H9 (cell line): ENCODE data around the gene ZBTB25. TPM values are rescaled to one million over a fixed set of nuclear protein-coding genes. Genes with fewer than 3 reads are reported as not detected.
A peak's percentile ranks its signal among the peaks of the same experiment; 100 is the strongest.

ENCODE experiments used
- DNase-seq: peaks from one replicate; pipeline ENCODE4 v3.0.0-alpha.2; 2017
- H2AFZ ChIP-seq: one replicate; pipeline ENCODE4 v1.6.1; 2013; ENCODE audit warnings: mild to moderate bottlenecking, low read length, control low read depth, moderate library complexity
- H2AK5ac ChIP-seq: 2 replicates; pipeline ENCODE4 v1.6.1; 2013; ENCODE audit warnings: low read length, control low read depth, mixed read lengths; ENCODE audit not compliant: insufficient read length
- H2BK120ac ChIP-seq: one replicate; pipeline ENCODE4 v1.6.1; 2013; ENCODE audit warnings: low read depth, mild to moderate bottlenecking, low read length, control low read depth, inconsistent platforms; ENCODE audit not compliant: poor library complexity, severe bottlenecking
- H2BK12ac ChIP-seq: 2 replicates; pipeline ENCODE4 v1.6.1; 2013; ENCODE audit warnings: low read length, control low read depth, mixed read lengths, low read depth; ENCODE audit not compliant: insufficient read length
- H2BK15ac ChIP-seq: 2 replicates; pipeline ENCODE4 v1.6.1; 2013; ENCODE audit warnings: low read depth, low read length, control low read depth
- H2BK20ac ChIP-seq: one replicate; pipeline ENCODE4 v1.6.1; 2013; ENCODE audit warnings: low read depth, mild to moderate bottlenecking, low read length, control low read depth, inconsistent platforms; ENCODE audit not compliant: poor library complexity, severe bottlenecking
- H2BK5ac ChIP-seq: 2 replicates; pipeline ENCODE4 v1.6.1; 2013; ENCODE audit warnings: low read length, control low read depth, mixed read lengths; ENCODE audit not compliant: insufficient read length
- H3K14ac ChIP-seq: 2 replicates; pipeline ENCODE4 v1.6.1; 2013; ENCODE audit warnings: low read length, control low read depth; ENCODE audit not compliant: insufficient read depth
- H3K18ac ChIP-seq: 2 replicates; pipeline ENCODE4 v1.6.1; 2013; ENCODE audit warnings: low read depth, mild to moderate bottlenecking, mixed read lengths, low read length, control low read depth; ENCODE audit not compliant: insufficient read length
- H3K23ac ChIP-seq: 2 replicates; pipeline ENCODE4 v1.6.1; 2013; ENCODE audit warnings: low read length, control low read depth, mixed read lengths, low read depth; ENCODE audit not compliant: insufficient read length
- H3K23me2 ChIP-seq: 2 replicates; pipeline ENCODE4 v1.6.1; 2013; ENCODE audit warnings: low read depth, mild to moderate bottlenecking, mixed read lengths, low read length, control low read depth; ENCODE audit not compliant: insufficient read length, poor library complexity, severe bottlenecking
- H3K27ac ChIP-seq: 2 replicates; pipeline ENCODE4 v1.5.1; 2013; ENCODE audit warnings: low read length, control low read depth, mixed read lengths, low read depth; ENCODE audit not compliant: insufficient read length
- H3K27me3 ChIP-seq: 2 replicates; pipeline ENCODE4 v1.6.1; 2013; ENCODE audit warnings: low read length, control low read depth, inconsistent platforms; ENCODE audit not compliant: insufficient read depth
- H3K4ac ChIP-seq: 2 replicates; pipeline ENCODE4 v1.6.1; 2013; ENCODE audit warnings: low read depth, mild to moderate bottlenecking, control low read depth, inconsistent platforms, low read length, moderate library complexity
- H3K4me1 ChIP-seq: 2 replicates; pipeline ENCODE4 v1.6.1; 2013; ENCODE audit warnings: low read length, control low read depth, inconsistent platforms; ENCODE audit not compliant: insufficient read depth
- H3K4me2 ChIP-seq: 2 replicates; pipeline ENCODE4 v1.6.1; 2013; ENCODE audit warnings: low read length, control low read depth, mixed read lengths; ENCODE audit not compliant: insufficient read length, insufficient read depth
- H3K56ac ChIP-seq: 2 replicates; pipeline ENCODE4 v1.6.1; 2013; ENCODE audit warnings: low read depth, mild to moderate bottlenecking, mixed read lengths, low read length, control low read depth; ENCODE audit not compliant: insufficient read length
- H3K79me1 ChIP-seq: 2 replicates; pipeline ENCODE4 v1.6.1; 2013; ENCODE audit warnings: low read depth, mild to moderate bottlenecking, moderate library complexity, low read length, control low read depth, inconsistent platforms; ENCODE audit not compliant: insufficient read depth, poor library complexity, severe bottlenecking
- H3K79me2 ChIP-seq: 2 replicates; pipeline ENCODE4 v1.6.1; 2013; ENCODE audit warnings: low read length, control low read depth, inconsistent platforms; ENCODE audit not compliant: insufficient read depth
- H3K9ac ChIP-seq: 2 replicates; pipeline ENCODE4 v1.6.1; 2013; ENCODE audit warnings: low read length, control low read depth, mixed read lengths; ENCODE audit not compliant: insufficient read length; ENCODE audit errors: extremely low read depth
- H3K9me3 ChIP-seq: one replicate; pipeline ENCODE4 v1.6.1; 2013; ENCODE audit warnings: low read depth, low read length, inconsistent platforms; ENCODE audit not compliant: control insufficient read depth
- H3T11ph ChIP-seq: one replicate; pipeline ENCODE4 v1.6.1; 2013; ENCODE audit warnings: mild to moderate bottlenecking, low read length, control low read depth, inconsistent platforms
- H4K20me1 ChIP-seq: one replicate; pipeline ENCODE4 v1.6.1; 2013; ENCODE audit not compliant: control insufficient read depth, insufficient read length, insufficient read depth
- H4K5ac ChIP-seq: 2 replicates; pipeline ENCODE4 v1.6.1; 2013; ENCODE audit warnings: low read depth, mild to moderate bottlenecking, mixed read lengths, low read length, control low read depth; ENCODE audit not compliant: insufficient read length
- H4K8ac ChIP-seq: replicated peaks from 2 replicates; pipeline ENCODE4 v1.6.1; 2013; ENCODE audit warnings: low read length, control low read depth, mixed read lengths, low read depth; ENCODE audit not compliant: insufficient read length
- H4K91ac ChIP-seq: 2 replicates; pipeline ENCODE4 v1.6.1; 2013; ENCODE audit warnings: low read depth, mild to moderate bottlenecking, moderate library complexity, mixed read lengths, low read length, control low read depth; ENCODE audit not compliant: insufficient read length
- H3K27ac Mint-ChIP-seq, 3 experiments: 2 replicates in 2 of 3; 3 replicates in 1 of 3; pipeline ENCODE4 v1.8.0; 2020 to 2021; ENCODE audit warnings: mixed read lengths in 3 of 3, mild to moderate bottlenecking in 1 of 3, moderate library complexity in 1 of 3
- H3K27me3 Mint-ChIP-seq: 2 replicates; pipeline ENCODE4 v1.8.0; 2021; ENCODE audit warnings: low read depth, mild to moderate bottlenecking, moderate library complexity, mixed read lengths
- H3K36me3 Mint-ChIP-seq, 3 experiments: 2 replicates in 2 of 3; 3 replicates in 1 of 3; pipeline ENCODE4 v1.8.0; 2020 to 2021; ENCODE audit warnings: low read depth in 3 of 3, mixed read lengths in 3 of 3; ENCODE audit not compliant: insufficient read depth in 1 of 3
- H3K4me1 Mint-ChIP-seq, 2 experiments: 2 replicates each; pipeline ENCODE4 v1.8.0; 2020; ENCODE audit warnings: mixed read lengths in 2 of 2
- H3K4me3 Mint-ChIP-seq, 2 experiments: 2 replicates in 1 of 2; 3 replicates in 1 of 2; pipeline ENCODE4 v1.8.0; 2020 to 2021; ENCODE audit warnings: mild to moderate bottlenecking in 2 of 2, mixed read lengths in 2 of 2, moderate library complexity in 1 of 2
- H3K9me3 Mint-ChIP-seq, 2 experiments: 2 replicates in 1 of 2; 3 replicates in 1 of 2; pipeline ENCODE4 v1.8.0; 2020; ENCODE audit warnings: mild to moderate bottlenecking in 2 of 2, mixed read lengths in 2 of 2, moderate library complexity in 1 of 2
- CTCF ChIP-seq: fragments of 200-600 bp; sonication (generic); conservative IDR thresholded peaks from 3 replicates; pipeline ENCODE4 v1.8.0; 2021; ENCODE audit warnings: antibody characterized with exemption, mild to moderate bottlenecking
- WGBS: extraction: QIAGEN DNeasy Blood & Tissue Kit; methylation state at CpG from one replicate; pipeline ENCODE4 v1.1.7; 2013; ENCODE audit warnings: missing lambda C conversion rate, low lambda C conversion rate, mixed read lengths; ENCODE audit not compliant: insufficient read length; ENCODE audit errors: extremely low coverage; 5-methylcytosine and 5-hydroxymethylcytosine counted together
- total RNA-seq: library from RNA; stranded (reverse); gene quantifications from 2 replicates; pipeline ENCODE4 v1.2.1, GENCODE V29; 2021

ZBTB25 gene
- total RNA-seq, 1 experiment from 2014 or later, result 8.2 TPM

DNA sequence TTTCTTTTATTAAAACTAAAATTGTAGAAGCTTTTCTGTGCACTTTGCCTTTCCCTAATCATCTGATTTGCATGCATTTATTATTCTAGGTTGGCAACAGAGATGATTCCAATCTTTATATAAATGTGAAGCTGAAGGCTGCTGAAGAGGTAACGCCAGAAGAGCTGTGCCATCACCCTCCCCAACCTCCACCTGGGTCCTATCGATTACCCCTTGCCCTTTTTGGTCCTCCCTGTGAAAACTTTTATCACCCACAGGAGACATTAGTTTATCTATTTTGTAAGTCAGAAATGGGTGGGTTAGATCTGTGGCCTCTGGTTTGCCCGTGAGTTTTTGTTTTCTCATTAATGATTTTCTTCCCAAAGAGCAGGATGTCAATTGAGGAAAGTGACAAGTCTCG lies 92.6 kb downstream of the ZBTB25 start:
- H4K91ac ChIP-seq, result no peak overlapping the region
- H3K27ac Mint-ChIP-seq, result peak overlapping the region in 2 of 3 experiments; percentile 44 to 58; a peak in 4 of 7 replicates

More for the DNA sequence above, 92.6 kb downstream of the ZBTB25 start:
- H3K27me3 Mint-ChIP-seq, result no peaks in the 10 kb centered on the region
- Histone ChIP-seq H3K79me1 (no peaks in the 10 kb centered on the region), H2BK5ac (no peak overlapping the region), H3K4ac (no peak overlapping the region), H2BK120ac (no peak overlapping the region), H2BK12ac (no peak overlapping the region), H2BK20ac (no peak overlapping the region), H3K14ac (no peak overlapping the region), H3K4me1 (no peaks in the 10 kb centered on the region), H3K27ac (no peak overlapping the region), H3K9me3 (no peaks in the 10 kb centered on the region), H4K20me1 (no peaks in the 10 kb centered on the region), H3K56ac (no peak overlapping the region), H2AK5ac (no peak overlapping the region), H3K9ac (no peak overlapping the region), H4K5ac (no peak overlapping the region), H2AFZ (no peak overlapping the region), H3T11ph (no peak overlapping the region), H3K23ac (no peak overlapping the region), H3K27me3 (no peaks in the 10 kb centered on the region), H4K8ac (no peak overlapping the region), H2BK15ac (no peak overlapping the region), H3K18ac (no peak overlapping the region), H3K79me2 (no peaks in the 10 kb centered on the region), H3K4me2 (no peak overlapping the region), H3K23me2 (no peaks in the 10 kb centered on the region)
- no peak for TF ChIP-seq CTCF
- H3K36me3 Mint-ChIP-seq, result peaks cover 17 to 71% (median 44%) of the 10 kb centered on the region in 3 experiments; a peak in 6 of 7 replicates
- no peaks in the 10 kb centered on the region for H3K9me3 Mint-ChIP-seq
- H3K4me1 Mint-ChIP-seq, result peaks cover 9 to 15% of the 10 kb centered on the region in 2 experiments
- no peak for DNase-seq
- no CpG with 5 or more reads among the region's 4 CpGs for WGBS
- no peak overlapping the region; a peak in 1 of 5 replicates for H3K4me3 Mint-ChIP-seq
